ENCODE measurements around the gene CD44.

DNA sequence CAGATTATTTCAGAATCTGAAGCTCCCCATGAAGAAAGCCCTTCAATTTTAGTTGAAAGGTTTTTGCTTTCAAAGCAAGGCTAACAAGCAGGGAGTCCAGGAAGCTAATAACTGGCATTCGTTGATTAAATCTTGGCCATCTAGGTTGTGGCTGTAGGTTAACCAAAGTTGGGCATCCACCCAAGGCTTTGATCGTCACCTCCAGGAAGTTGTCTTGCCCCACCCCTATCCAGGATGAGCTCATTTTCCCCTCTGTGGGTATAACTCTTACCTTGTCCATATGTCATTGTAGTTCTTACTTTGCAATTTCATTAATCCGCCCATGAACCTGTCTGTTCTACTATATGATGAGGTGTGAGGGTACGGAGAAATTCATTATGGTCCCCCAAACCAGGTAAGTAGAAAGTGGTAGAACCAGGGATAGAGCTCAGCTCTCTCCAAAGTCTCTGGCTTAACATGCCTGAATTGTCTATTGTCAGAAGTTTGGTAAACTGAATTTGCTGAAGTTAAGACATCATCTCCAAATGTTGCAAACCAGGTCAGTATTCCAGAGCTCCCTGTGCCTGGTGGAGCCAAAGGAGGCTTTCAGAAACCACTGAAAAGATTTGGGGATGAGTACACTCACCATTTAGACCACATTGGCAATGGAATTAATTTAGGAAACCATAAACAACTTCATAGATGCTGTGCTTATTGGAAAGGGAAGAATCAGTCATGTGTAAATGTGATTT, 97.1 kb downstream of the CD44 start:
- TF ChIP-seq USF1 (IDR thresholded peaks at IDR 0.05) (no peak), TAF1 (IDR thresholded peaks at IDR 0.05; ENCODE audit: low read depth) (no peak), NFIC (IDR thresholded peaks at IDR 0.05) (peak; percentile 41; the same call in 1 of the 2 replicates), RAD21 (IDR thresholded peaks at IDR 0.05; ENCODE audit: low read depth) (no peak), MAX (IDR thresholded peaks at IDR 0.05) (no peak)

All from Ishikawa (cell line).